Endothelial cell of umbilical vein (primary cell): Measurements from ENCODE around the gene CNPY1. TPM values are rescaled to one million over a fixed set of nuclear protein-coding genes. Genes with fewer than 3 reads are reported as not detected.

ENCODE experiments used
- BruUV-seq: library from RNA; stranded (reverse); fragments of 400-500 nt; replicated peaks from 2 replicates; lab custom pipeline; 2021; lab: Mats Ljungman, UMichigan
- CTCF ChIA-PET: fragments of 300-600, 350-600 bp; sonication (Branson Sonifier 250); formaldehyde crosslinking; loops from one replicate; lab custom pipeline; 2021; ENCODE audit warnings: antibody characterized with exemption, inconsistent platforms; lab: Charles Lee
- POLR2A ChIA-PET: fragments of 300-600, 350-600 bp; sonication (Branson Sonifier 250); formaldehyde crosslinking; loops from one replicate; lab custom pipeline; 2021; ENCODE audit warnings: antibody characterized with exemption, inconsistent platforms; lab: Charles Lee
- DNase-seq: peaks from one replicate; pipeline ENCODE4 v3.0.0-alpha.2; 2011; ENCODE audit warnings: low read depth, low spot score
- FAIRE-seq: peaks from 2 replicates; lab custom pipeline; 2011; peaks lifted over from hg19 to GRCh38; lab: Jason Lieb, UNC
- H2AFZ ChIP-seq: 2 replicates; pipeline ENCODE4 v1.6.0; 2012; ENCODE audit warnings: low read depth, low read length, control low read depth, inconsistent platforms
- H3K27ac ChIP-seq: 2 replicates; pipeline ENCODE4 v1.5.1; 2011; ENCODE audit warnings: low read depth, mild to moderate bottlenecking, control low read depth, low read length, moderate library complexity; ENCODE audit not compliant: insufficient read depth
- H3K27me3 ChIP-seq, 2 experiments: 2 replicates each; pipeline versions ENCODE4 v1.6.0 to v1.6.1; 2011; ENCODE audit warnings: low read length in 2 of 2, mixed read lengths in 1 of 2; ENCODE audit not compliant: control insufficient read depth in 2 of 2, insufficient read depth in 2 of 2
- H3K36me3 ChIP-seq, 2 experiments: 2 replicates in 1 of 2; 3 replicates in 1 of 2; pipeline ENCODE4 v1.5.1; 2011; ENCODE audit warnings: low read length in 2 of 2, mild to moderate bottlenecking in 1 of 2, moderate library complexity in 1 of 2; ENCODE audit not compliant: control insufficient read depth in 2 of 2, insufficient read depth in 2 of 2; ENCODE audit errors: extremely low read depth in 1 of 2
- H3K4me1 ChIP-seq: 3 replicates; pipeline ENCODE4 v1.5.1; 2011; ENCODE audit warnings: mild to moderate bottlenecking, low read length; ENCODE audit not compliant: control insufficient read depth, insufficient read depth; ENCODE audit errors: extremely low read depth
- H3K4me2 ChIP-seq: 2 replicates; pipeline ENCODE4 v1.6.1; 2011; ENCODE audit warnings: low read length, control low read depth, mixed read lengths; ENCODE audit not compliant: insufficient read depth
- H3K4me3 ChIP-seq, 3 experiments: fragments of 200-600 bp in 1 of 3; sonication (generic), shearing (Covaris generic) in 1 of 3; replicated peaks in 1 of 3; 2 replicates each; pipeline ENCODE4 v1.5.1; 2011 to 2016; ENCODE audit warnings: control low read depth in 3 of 3, low read length in 3 of 3, mild to moderate bottlenecking in 2 of 3, inconsistent platforms in 1 of 3, low read depth in 1 of 3, moderate library complexity in 1 of 3; ENCODE audit not compliant: insufficient read depth in 1 of 3
- H3K79me2 ChIP-seq: 2 replicates; pipeline ENCODE4 v1.6.0; 2012; ENCODE audit warnings: low read length, inconsistent platforms; ENCODE audit not compliant: control insufficient read depth, insufficient read depth
- H3K9ac ChIP-seq: replicated peaks from 2 replicates; pipeline ENCODE3; 2011; ENCODE audit warnings: low read length, control low read depth; ENCODE audit not compliant: insufficient read depth; ENCODE audit errors: extremely low read depth
- H3K9me1 ChIP-seq: replicated peaks from 3 replicates; pipeline ENCODE4 v1.6.0; 2011; ENCODE audit warnings: mild to moderate bottlenecking, low read length; ENCODE audit not compliant: control insufficient read depth, insufficient read depth; ENCODE audit errors: extremely low read depth
- H3K9me3 ChIP-seq: replicated peaks from 2 replicates; pipeline ENCODE4 v1.5.1; 2012; ENCODE audit warnings: low read length, inconsistent platforms; ENCODE audit not compliant: control insufficient read depth, insufficient read depth
- H4K20me1 ChIP-seq: replicated peaks from 2 replicates; pipeline ENCODE3; 2011; ENCODE audit warnings: mild to moderate bottlenecking, low read length; ENCODE audit not compliant: control insufficient read depth, insufficient read depth; ENCODE audit errors: extremely low read depth
- EZH2 ChIP-seq: IDR thresholded peaks from 2 replicates; pipeline ENCODE4 v1.6.1; 2012; ENCODE audit warnings: borderline replicate concordance, low read depth, mild to moderate bottlenecking, moderate library complexity, low read length, inconsistent platforms; ENCODE audit not compliant: severe bottlenecking
- FOS ChIP-seq: IDR thresholded peaks from 2 replicates; pipeline ENCODE4 v1.6.1; 2011; ENCODE audit warnings: mild to moderate bottlenecking, low read length, moderate library complexity, borderline replicate concordance; ENCODE audit not compliant: insufficient read depth
- GATA2 ChIP-seq: IDR thresholded peaks from 2 replicates; pipeline ENCODE4 v1.7.0; 2011; ENCODE audit warnings: low read depth, mild to moderate bottlenecking, moderate library complexity, mixed read lengths, low read length; ENCODE audit not compliant: insufficient read length, insufficient read depth
- JUN ChIP-seq: IDR thresholded peaks from 2 replicates; pipeline ENCODE4 v1.6.1; 2011; ENCODE audit warnings: borderline replicate concordance, low read depth; ENCODE audit not compliant: insufficient read length, insufficient read depth
- MYC ChIP-seq: IDR thresholded peaks from one replicate; pipeline ENCODE4 v1.6.1; 2011; ENCODE audit warnings: mild to moderate bottlenecking, low read depth, low read length
- POLR2A ChIP-seq: IDR thresholded peaks from 2 replicates; pipeline ENCODE4 v1.6.1; 2012; ENCODE audit warnings: low read depth, mild to moderate bottlenecking, control low read depth, low read length
- POLR2AphosphoS5 ChIP-seq: IDR thresholded peaks from 2 replicates; pipeline ENCODE4 v1.6.1; 2012; ENCODE audit warnings: low read depth, mild to moderate bottlenecking, control low read depth, low read length, moderate library complexity; ENCODE audit not compliant: insufficient read depth
- dilution Hi-C: fragments of 300-500 bp; cut with MboI; formaldehyde crosslinking; loops from one replicate; pipeline ENCODE4 v1.15.0; 2019; ENCODE audit warnings: low sequenced_read_pairs; ENCODE audit not compliant: extremely low pct_ligation_motif_present
- intact Hi-C: fragments of 100-400 bp; cut with micrococcal nuclease; formaldehyde crosslinking; loops from one replicate; pipeline ENCODE4 v1.10.0; 2022
- polyA plus RNA-seq, 4 experiments: library from polyadenylated mRNA; depleted of rRNA in 3 of 4; stranded (reverse) in 3 of 4; unstranded in 1 of 4; fragments of >200 nt; gene quantifications; 2 replicates each; pipeline versions ENCODE4 v1.2.1 to v1.2.3, GENCODE V29; 2011 to 2012; ENCODE audit warnings: missing spikeins in 1 of 4
- total RNA-seq: library from RNA; stranded (reverse); gene quantifications from 2 replicates; pipeline ENCODE4 v1.2.3, GENCODE V29; 2021
- TF ChIP-seq, protein P1 (sequence below): IDR thresholded peaks from 2 replicates; pipeline ENCODE4 v1.6.1; 2011; ENCODE audit not compliant: insufficient read depth, insufficient read length
- TF ChIP-seq, protein P2 (sequence below), 2 donors: IDR thresholded peaks; 1 replicate in 1 of 2; 2 replicates in 1 of 2; pipeline ENCODE4 v1.5.1; 2011; ENCODE audit warnings: low read length in 2 of 2, mild to moderate bottlenecking in 2 of 2, moderate library complexity in 2 of 2, control low read depth in 1 of 2, inconsistent platforms in 1 of 2, low read depth in 1 of 2; ENCODE audit not compliant: insufficient read depth in 1 of 2; ENCODE audit errors: extremely low read depth in 1 of 2

The CNPY1 gene
- total and polyA plus RNA-seq, 2 donors (not counting 3 experiments of a cell fraction or from before 2014, with no cell fraction given) = not detected

DNA sequence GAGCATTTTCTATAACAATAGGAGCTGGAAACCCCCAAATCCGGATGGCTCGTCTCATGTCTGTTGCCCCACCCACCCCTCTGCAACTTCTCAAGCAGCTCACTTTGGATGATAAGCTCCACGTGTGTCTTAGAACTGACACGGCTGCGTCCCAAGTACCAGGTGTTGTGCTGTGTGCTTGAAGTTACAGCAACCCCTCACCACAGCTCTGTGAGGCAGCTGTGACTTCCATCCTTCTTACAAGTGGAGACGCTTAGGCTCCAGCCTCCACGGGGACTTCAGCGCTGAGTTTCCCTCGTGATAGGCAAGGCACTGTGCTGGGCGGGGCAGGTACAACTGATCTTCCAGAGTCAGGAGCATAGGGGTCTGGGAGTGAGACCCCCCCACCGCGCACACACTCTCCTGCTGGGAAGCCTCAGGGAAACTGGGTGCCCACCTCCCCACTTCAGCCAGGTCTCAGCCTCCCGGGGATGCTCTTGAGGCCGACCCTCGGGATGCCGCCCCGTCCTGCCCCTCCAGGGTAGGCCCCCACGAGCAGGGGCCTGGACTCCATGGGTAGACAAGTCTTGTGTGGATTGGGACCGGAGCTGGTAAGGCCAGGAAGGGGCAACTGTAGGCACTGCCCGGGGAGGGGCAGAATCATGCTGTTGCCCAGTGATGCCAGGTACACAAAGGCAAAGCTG lies 57.1 kb downstream of the CNPY1 start:
- no peaks in the 10 kb centered on the region for H3K79me2 ChIP-seq
- no peaks in the 10 kb centered on the region for H4K20me1 ChIP-seq
- H3K9me1 ChIP-seq = no peaks in the 10 kb centered on the region
- peaks cover 6 to 12% of the 10 kb centered on the region in 2 experiments for H3K27me3 ChIP-seq
- intact Hi-C loops = no loop called here
- H3K27ac ChIP-seq = no peak overlapping the region
- H3K4me2 ChIP-seq = no peak overlapping the region
- no peaks in the 10 kb centered on the region for H3K4me1 ChIP-seq
- H3K9me3 ChIP-seq = no peaks in the 10 kb centered on the region
- dilution Hi-C loops = no loop called here
- H2AFZ ChIP-seq = no peak overlapping the region
- ChIA-PET POLR2A (no interaction called here), CTCF (interaction anchor here (1.5 kb wide), 1 partner anchor 110 kb away, joined by 3 read pairs; no protein-coding TSS in a partner anchor)
- H3K36me3 ChIP-seq = no peaks in the 10 kb centered on the region
- no TSS peak for BruUV-seq
- no peak for FAIRE-seq
- TF ChIP-seq FOS = no peak
- no peak for TF ChIP-seq POLR2AphosphoS5
- TF ChIP-seq, protein P1, sequence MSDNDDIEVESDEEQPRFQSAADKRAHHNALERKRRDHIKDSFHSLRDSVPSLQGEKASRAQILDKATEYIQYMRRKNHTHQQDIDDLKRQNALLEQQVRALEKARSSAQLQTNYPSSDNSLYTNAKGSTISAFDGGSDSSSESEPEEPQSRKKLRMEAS = no peak
- TF ChIP-seq EZH2 = no peak
- TF ChIP-seq POLR2A = no peak
- no peak for TF ChIP-seq GATA2
- TF ChIP-seq JUN = no peak
- no peak for TF ChIP-seq MYC
- TF ChIP-seq, protein P2, sequence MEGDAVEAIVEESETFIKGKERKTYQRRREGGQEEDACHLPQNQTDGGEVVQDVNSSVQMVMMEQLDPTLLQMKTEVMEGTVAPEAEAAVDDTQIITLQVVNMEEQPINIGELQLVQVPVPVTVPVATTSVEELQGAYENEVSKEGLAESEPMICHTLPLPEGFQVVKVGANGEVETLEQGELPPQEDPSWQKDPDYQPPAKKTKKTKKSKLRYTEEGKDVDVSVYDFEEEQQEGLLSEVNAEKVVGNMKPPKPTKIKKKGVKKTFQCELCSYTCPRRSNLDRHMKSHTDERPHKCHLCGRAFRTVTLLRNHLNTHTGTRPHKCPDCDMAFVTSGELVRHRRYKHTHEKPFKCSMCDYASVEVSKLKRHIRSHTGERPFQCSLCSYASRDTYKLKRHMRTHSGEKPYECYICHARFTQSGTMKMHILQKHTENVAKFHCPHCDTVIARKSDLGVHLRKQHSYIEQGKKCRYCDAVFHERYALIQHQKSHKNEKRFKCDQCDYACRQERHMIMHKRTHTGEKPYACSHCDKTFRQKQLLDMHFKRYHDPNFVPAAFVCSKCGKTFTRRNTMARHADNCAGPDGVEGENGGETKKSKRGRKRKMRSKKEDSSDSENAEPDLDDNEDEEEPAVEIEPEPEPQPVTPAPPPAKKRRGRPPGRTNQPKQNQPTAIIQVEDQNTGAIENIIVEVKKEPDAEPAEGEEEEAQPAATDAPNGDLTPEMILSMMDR (IDR thresholded peaks at IDR 0.05; ENCODE audit: extremely low read depth in 1 of 2, insufficient read depth in 1 of 2, low read depth in 1 of 2, low read length in 2 of 2) = no peak
- no peak for DNase-seq
- H3K9ac ChIP-seq = no peak overlapping the region
- H3K4me3 ChIP-seq = no peak overlapping the region
